GM23338 (cell line): Measurements from ENCODE around the gene MAGOH. TPM values are rescaled to one million over a fixed set of nuclear protein-coding genes. Genes with fewer than 3 reads are reported as not detected.

ENCODE experiments used
- ATAC-seq: fragments of 200-7000 bp; cut with Tn5 transposase; 3 replicates; pipeline ENCODE4 v1.9.1; 2020
- DNase-seq: peaks from one replicate; pipeline ENCODE4 v3.0.0-alpha.2; 2015; ENCODE audit warnings: low spot score
- H2AFZ ChIP-seq: fragments of 200-600 bp; sonication (generic); 2 replicates; pipeline ENCODE4 v1.8.0; 2016; ENCODE audit warnings: antibody characterized with exemption, mild to moderate bottlenecking, moderate library complexity
- H3F3A ChIP-seq: fragments of 200-600 bp; sonication (generic); replicated peaks from 2 replicates; pipeline ENCODE4 v1.8.0; 2017; ENCODE audit warnings: antibody characterized with exemption, mixed run types, low read depth
- H3K27ac ChIP-seq: fragments of 200-600 bp; sonication (generic); 2 replicates; pipeline ENCODE4 v1.6.1; 2016; ENCODE audit warnings: low read depth
- H3K27me3 ChIP-seq: fragments of 200-600 bp; sonication (generic); 2 replicates; pipeline ENCODE4 v1.8.0; 2016; ENCODE audit warnings: mild to moderate bottlenecking, mixed run types, moderate library complexity; ENCODE audit not compliant: insufficient read depth
- H3K36me3 ChIP-seq: fragments of 200-600 bp; sonication (generic); 2 replicates; pipeline ENCODE4 v1.8.0; 2016; ENCODE audit warnings: mild to moderate bottlenecking; ENCODE audit not compliant: insufficient read depth
- H3K4me1 ChIP-seq: fragments of 200-600 bp; sonication (generic); 2 replicates; pipeline ENCODE4 v1.8.0; 2016; ENCODE audit warnings: mild to moderate bottlenecking, moderate library complexity; ENCODE audit not compliant: insufficient read depth
- H3K4me2 ChIP-seq: fragments of 200-600 bp; sonication (generic); 2 replicates; pipeline ENCODE4 v1.7.1; 2017; ENCODE audit warnings: mixed run types
- H3K4me3 ChIP-seq: fragments of 200-600 bp; sonication (generic); 2 replicates; pipeline ENCODE4 v1.6.1; 2016; ENCODE audit warnings: mixed run types
- H3K79me2 ChIP-seq: fragments of 200-600 bp; sonication (generic); replicated peaks from 2 replicates; pipeline ENCODE4 v1.8.0; 2017; ENCODE audit warnings: mild to moderate bottlenecking; ENCODE audit not compliant: insufficient read depth
- H3K9me2 ChIP-seq: fragments of 200-600 bp; sonication (generic); 2 replicates; pipeline ENCODE4 v1.8.0; 2017; ENCODE audit not compliant: insufficient read depth
- H4K20me1 ChIP-seq: fragments of 200-600 bp; sonication (generic); replicated peaks from 2 replicates; pipeline ENCODE4 v1.8.0; 2017; ENCODE audit warnings: mild to moderate bottlenecking; ENCODE audit not compliant: insufficient read depth
- H3K27ac Mint-ChIP-seq: 2 replicates; pipeline ENCODE4 v1.8.0; 2020; ENCODE audit warnings: inconsistent platforms, mild to moderate bottlenecking, moderate library complexity, mixed read lengths
- H3K27me3 Mint-ChIP-seq: 3 replicates; pipeline ENCODE4 v1.8.0; 2022; ENCODE audit warnings: low read depth, mild to moderate bottlenecking, moderate library complexity, mixed read lengths, inconsistent platforms; ENCODE audit not compliant: insufficient read depth, poor library complexity
- H3K36me3 Mint-ChIP-seq: 3 replicates; pipeline ENCODE4 v1.8.0; 2021; ENCODE audit warnings: low read depth, mild to moderate bottlenecking, inconsistent platforms, moderate library complexity, mixed read lengths
- H3K4me1 Mint-ChIP-seq: 3 replicates; pipeline ENCODE4 v1.8.0; 2020; ENCODE audit warnings: mild to moderate bottlenecking, inconsistent platforms, mixed read lengths
- H3K4me3 Mint-ChIP-seq: 3 replicates; pipeline ENCODE4 v1.8.0; 2021; ENCODE audit warnings: moderate library complexity, mild to moderate bottlenecking, inconsistent platforms, mixed read lengths
- H3K9me3 Mint-ChIP-seq: 3 replicates; pipeline ENCODE4 v1.8.0; 2020; ENCODE audit warnings: moderate library complexity, mild to moderate bottlenecking, inconsistent platforms, mixed read lengths
- CREB1 ChIP-seq: fragments of 250-450 bp; sonication (Bioruptor Pico); IDR thresholded peaks from 2 replicates; pipeline ENCODE4 v1.5.0; 2020; ENCODE audit warnings: low read depth, mild to moderate bottlenecking, moderate library complexity
- EZH2 ChIP-seq: fragments of 200-600 bp; sonication (generic); IDR thresholded peaks from one replicate; pipeline ENCODE4 v1.8.0; 2017; ENCODE audit warnings: antibody characterized with exemption, mild to moderate bottlenecking, low read depth; ENCODE audit not compliant: unreplicated experiment
- EZH2phosphoT487 ChIP-seq: fragments of 200-600 bp; sonication (generic); IDR thresholded peaks from one replicate; pipeline ENCODE4 v1.8.1; 2018; ENCODE audit warnings: antibody characterized with exemption; ENCODE audit not compliant: unreplicated experiment
- JUNB ChIP-seq: IDR thresholded peaks from one replicate; pipeline ENCODE4 v1.6.1; 2016; ENCODE audit warnings: antibody characterized with exemption; ENCODE audit not compliant: unreplicated experiment
- NANOG ChIP-seq: IDR thresholded peaks from 2 replicates; pipeline ENCODE4 v1.6.1; 2016; ENCODE audit warnings: antibody characterized with exemption, borderline replicate concordance
- POLR2AphosphoS5 ChIP-seq: IDR thresholded peaks from 2 replicates; pipeline ENCODE4 v1.6.1; 2016; ENCODE audit warnings: antibody characterized with exemption, low read depth
- STAT1 ChIP-seq: IDR thresholded peaks from one replicate; pipeline ENCODE4 v1.6.1; 2016; ENCODE audit warnings: antibody characterized with exemption; ENCODE audit not compliant: unreplicated experiment
- ZNF114 ChIP-seq: fragments of 250-450 bp; sonication (Bioruptor Pico); IDR thresholded peaks from 2 replicates; pipeline ENCODE4 v1.5.0; 2020; ENCODE audit warnings: mild to moderate bottlenecking, moderate library complexity
- ZNF331 ChIP-seq: fragments of 250-450 bp; sonication (Bioruptor Pico); IDR thresholded peaks from 2 replicates; pipeline ENCODE4 v1.5.0; 2020; ENCODE audit warnings: low read depth, mild to moderate bottlenecking, moderate library complexity
- polyA plus RNA-seq: library from polyadenylated mRNA; unstranded; fragments of >200 nt; fragmentation: Nextera tagmentation; extraction: Ambion mirVana; gene quantifications from 2 replicates; pipeline ENCODE4 v1.2.1, GENCODE V29; 2016
- total RNA-seq: library from RNA; depleted of rRNA; stranded (reverse); fragments of >200 nt; shearing (Covaris generic); gene quantifications from 2 replicates; pipeline ENCODE4 v1.2.3, GENCODE V29; 2014
- TF ChIP-seq, protein P1 (sequence below), 2 experiments: fragments of 200-600 bp in 1 of 2; sonication (generic) in 1 of 2; conservative IDR thresholded peaks; 2 replicates each; pipeline versions ENCODE4 v1.5.1 to v1.6.1; 2016 to 2017; ENCODE audit warnings: antibody characterized with exemption in 2 of 2, low read depth in 2 of 2, mild to moderate bottlenecking in 2 of 2, moderate library complexity in 1 of 2
- TF ChIP-seq, protein P2 (sequence below): IDR thresholded peaks from 2 replicates; pipeline ENCODE4 v1.6.1; 2016; ENCODE audit warnings: antibody characterized with exemption
- TF ChIP-seq, protein P3 (sequence below): fragments of 250-450 bp; sonication (Bioruptor Pico); IDR thresholded peaks from 2 replicates; pipeline ENCODE4 v1.5.0; 2020; ENCODE audit warnings: mild to moderate bottlenecking, moderate library complexity
- TF ChIP-seq, protein P4 (sequence below): IDR thresholded peaks from one replicate; pipeline ENCODE4 v1.6.1; 2018; ENCODE audit warnings: antibody characterized with exemption; ENCODE audit not compliant: unreplicated experiment

The MAGOH gene
- total and polyA plus RNA-seq, 2 experiments from 2014 or later, result 79.3 to 185 TPM

DNA sequence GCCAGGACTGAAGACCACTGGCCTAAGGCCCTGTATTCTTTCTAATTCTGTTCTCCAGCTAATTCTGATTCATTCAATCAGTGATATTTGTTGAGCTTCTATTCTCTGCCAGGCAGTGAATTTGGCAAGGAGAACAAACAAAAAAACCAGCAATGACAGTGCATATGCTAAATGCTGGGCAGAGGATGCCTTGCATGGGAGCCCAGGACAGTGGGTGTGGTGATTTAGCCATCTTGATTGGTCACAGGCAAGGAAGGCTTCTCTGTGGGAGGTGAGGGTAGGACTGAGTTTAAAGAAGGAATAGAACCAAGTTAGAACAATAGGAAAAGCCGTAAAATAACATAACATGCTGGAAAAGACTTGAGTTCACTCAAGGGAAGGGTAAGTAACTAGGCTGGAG, 50.9 kb downstream of the MAGOH start:
- no peaks in the 10 kb centered on the region for H3K36me3 ChIP-seq
- H3F3A ChIP-seq, result no peaks in the 10 kb centered on the region
- TF ChIP-seq, protein P1, sequence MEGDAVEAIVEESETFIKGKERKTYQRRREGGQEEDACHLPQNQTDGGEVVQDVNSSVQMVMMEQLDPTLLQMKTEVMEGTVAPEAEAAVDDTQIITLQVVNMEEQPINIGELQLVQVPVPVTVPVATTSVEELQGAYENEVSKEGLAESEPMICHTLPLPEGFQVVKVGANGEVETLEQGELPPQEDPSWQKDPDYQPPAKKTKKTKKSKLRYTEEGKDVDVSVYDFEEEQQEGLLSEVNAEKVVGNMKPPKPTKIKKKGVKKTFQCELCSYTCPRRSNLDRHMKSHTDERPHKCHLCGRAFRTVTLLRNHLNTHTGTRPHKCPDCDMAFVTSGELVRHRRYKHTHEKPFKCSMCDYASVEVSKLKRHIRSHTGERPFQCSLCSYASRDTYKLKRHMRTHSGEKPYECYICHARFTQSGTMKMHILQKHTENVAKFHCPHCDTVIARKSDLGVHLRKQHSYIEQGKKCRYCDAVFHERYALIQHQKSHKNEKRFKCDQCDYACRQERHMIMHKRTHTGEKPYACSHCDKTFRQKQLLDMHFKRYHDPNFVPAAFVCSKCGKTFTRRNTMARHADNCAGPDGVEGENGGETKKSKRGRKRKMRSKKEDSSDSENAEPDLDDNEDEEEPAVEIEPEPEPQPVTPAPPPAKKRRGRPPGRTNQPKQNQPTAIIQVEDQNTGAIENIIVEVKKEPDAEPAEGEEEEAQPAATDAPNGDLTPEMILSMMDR (conservative IDR thresholded peaks at IDR 0.05; ENCODE audit: low read depth in 2 of 2), result no peak
- TF ChIP-seq CREB1 (CRISPR knock-in tag) (no peak), NANOG (no peak), STAT1 (no peak), EZH2phosphoT487 (no peak), JUNB (no peak), ZNF114 (CRISPR knock-in tag) (no peak), ZNF331 (no peak), POLR2AphosphoS5 (no peak), EZH2 (no peak)
- TF ChIP-seq, protein P2, sequence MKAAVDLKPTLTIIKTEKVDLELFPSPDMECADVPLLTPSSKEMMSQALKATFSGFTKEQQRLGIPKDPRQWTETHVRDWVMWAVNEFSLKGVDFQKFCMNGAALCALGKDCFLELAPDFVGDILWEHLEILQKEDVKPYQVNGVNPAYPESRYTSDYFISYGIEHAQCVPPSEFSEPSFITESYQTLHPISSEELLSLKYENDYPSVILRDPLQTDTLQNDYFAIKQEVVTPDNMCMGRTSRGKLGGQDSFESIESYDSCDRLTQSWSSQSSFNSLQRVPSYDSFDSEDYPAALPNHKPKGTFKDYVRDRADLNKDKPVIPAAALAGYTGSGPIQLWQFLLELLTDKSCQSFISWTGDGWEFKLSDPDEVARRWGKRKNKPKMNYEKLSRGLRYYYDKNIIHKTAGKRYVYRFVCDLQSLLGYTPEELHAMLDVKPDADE, result no peak
- TF ChIP-seq, protein P3, sequence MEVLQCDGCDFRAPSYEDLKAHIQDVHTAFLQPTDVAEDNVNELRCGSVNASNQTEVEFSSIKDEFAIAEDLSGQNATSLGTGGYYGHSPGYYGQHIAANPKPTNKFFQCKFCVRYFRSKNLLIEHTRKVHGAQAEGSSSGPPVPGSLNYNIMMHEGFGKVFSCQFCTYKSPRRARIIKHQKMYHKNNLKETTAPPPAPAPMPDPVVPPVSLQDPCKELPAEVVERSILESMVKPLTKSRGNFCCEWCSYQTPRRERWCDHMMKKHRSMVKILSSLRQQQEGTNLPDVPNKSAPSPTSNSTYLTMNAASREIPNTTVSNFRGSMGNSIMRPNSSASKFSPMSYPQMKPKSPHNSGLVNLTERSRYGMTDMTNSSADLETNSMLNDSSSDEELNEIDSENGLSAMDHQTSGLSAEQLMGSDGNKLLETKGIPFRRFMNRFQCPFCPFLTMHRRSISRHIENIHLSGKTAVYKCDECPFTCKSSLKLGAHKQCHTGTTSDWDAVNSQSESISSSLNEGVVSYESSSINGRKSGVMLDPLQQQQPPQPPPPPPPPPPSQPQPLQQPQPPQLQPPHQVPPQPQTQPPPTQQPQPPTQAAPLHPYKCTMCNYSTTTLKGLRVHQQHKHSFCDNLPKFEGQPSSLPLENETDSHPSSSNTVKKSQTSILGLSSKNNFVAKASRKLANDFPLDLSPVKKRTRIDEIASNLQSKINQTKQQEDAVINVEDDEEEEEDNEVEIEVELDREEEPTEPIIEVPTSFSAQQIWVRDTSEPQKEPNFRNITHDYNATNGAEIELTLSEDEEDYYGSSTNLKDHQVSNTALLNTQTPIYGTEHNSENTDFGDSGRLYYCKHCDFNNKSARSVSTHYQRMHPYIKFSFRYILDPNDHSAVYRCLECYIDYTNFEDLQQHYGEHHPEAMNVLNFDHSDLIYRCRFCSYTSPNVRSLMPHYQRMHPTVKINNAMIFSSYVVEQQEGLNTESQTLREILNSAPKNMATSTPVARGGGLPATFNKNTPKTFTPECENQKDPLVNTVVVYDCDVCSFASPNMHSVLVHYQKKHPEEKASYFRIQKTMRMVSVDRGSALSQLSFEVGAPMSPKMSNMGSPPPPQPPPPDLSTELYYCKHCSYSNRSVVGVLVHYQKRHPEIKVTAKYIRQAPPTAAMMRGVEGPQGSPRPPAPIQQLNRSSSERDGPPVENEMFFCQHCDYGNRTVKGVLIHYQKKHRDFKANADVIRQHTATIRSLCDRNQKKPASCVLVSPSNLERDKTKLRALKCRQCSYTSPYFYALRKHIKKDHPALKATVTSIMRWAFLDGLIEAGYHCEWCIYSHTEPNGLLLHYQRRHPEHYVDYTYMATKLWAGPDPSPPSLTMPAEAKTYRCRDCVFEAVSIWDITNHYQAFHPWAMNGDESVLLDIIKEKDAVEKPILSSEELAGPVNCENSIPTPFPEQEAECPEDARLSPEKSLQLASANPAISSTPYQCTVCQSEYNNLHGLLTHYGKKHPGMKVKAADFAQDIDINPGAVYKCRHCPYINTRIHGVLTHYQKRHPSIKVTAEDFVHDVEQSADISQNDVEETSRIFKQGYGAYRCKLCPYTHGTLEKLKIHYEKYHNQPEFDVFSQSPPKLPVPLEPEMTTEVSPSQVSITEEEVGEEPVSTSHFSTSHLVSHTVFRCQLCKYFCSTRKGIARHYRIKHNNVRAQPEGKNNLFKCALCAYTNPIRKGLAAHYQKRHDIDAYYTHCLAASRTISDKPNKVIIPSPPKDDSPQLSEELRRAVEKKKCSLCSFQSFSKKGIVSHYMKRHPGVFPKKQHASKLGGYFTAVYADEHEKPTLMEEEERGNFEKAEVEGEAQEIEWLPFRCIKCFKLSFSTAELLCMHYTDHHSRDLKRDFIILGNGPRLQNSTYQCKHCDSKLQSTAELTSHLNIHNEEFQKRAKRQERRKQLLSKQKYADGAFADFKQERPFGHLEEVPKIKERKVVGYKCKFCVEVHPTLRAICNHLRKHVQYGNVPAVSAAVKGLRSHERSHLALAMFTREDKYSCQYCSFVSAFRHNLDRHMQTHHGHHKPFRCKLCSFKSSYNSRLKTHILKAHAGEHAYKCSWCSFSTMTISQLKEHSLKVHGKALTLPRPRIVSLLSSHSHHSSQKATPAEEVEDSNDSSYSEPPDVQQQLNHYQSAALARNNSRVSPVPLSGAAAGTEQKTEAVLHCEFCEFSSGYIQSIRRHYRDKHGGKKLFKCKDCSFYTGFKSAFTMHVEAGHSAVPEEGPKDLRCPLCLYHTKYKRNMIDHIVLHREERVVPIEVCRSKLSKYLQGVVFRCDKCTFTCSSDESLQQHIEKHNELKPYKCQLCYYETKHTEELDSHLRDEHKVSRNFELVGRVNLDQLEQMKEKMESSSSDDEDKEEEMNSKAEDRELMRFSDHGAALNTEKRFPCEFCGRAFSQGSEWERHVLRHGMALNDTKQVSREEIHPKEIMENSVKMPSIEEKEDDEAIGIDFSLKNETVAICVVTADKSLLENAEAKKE (CRISPR knock-in tag), result no peak
- TF ChIP-seq, protein P4, sequence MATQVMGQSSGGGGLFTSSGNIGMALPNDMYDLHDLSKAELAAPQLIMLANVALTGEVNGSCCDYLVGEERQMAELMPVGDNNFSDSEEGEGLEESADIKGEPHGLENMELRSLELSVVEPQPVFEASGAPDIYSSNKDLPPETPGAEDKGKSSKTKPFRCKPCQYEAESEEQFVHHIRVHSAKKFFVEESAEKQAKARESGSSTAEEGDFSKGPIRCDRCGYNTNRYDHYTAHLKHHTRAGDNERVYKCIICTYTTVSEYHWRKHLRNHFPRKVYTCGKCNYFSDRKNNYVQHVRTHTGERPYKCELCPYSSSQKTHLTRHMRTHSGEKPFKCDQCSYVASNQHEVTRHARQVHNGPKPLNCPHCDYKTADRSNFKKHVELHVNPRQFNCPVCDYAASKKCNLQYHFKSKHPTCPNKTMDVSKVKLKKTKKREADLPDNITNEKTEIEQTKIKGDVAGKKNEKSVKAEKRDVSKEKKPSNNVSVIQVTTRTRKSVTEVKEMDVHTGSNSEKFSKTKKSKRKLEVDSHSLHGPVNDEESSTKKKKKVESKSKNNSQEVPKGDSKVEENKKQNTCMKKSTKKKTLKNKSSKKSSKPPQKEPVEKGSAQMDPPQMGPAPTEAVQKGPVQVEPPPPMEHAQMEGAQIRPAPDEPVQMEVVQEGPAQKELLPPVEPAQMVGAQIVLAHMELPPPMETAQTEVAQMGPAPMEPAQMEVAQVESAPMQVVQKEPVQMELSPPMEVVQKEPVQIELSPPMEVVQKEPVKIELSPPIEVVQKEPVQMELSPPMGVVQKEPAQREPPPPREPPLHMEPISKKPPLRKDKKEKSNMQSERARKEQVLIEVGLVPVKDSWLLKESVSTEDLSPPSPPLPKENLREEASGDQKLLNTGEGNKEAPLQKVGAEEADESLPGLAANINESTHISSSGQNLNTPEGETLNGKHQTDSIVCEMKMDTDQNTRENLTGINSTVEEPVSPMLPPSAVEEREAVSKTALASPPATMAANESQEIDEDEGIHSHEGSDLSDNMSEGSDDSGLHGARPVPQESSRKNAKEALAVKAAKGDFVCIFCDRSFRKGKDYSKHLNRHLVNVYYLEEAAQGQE, result no peak
- H3K4me1 Mint-ChIP-seq, result peaks cover 8% of the 10 kb centered on the region; the same call in 2 of the 3 replicates
- peak; percentile 25; the same call in 2 of the 3 replicates for ATAC-seq
- H3K4me1 ChIP-seq, result no peaks in the 10 kb centered on the region
- no peak overlapping the region for H3K4me3 Mint-ChIP-seq
- no peaks in the 10 kb centered on the region for H4K20me1 ChIP-seq
- H2AFZ ChIP-seq, result no peak overlapping the region
- no peak overlapping the region for H3K27ac ChIP-seq
- H3K4me3 ChIP-seq, result no peak overlapping the region
- H3K27me3 Mint-ChIP-seq, result peaks cover 2% of the 10 kb centered on the region
- no peaks in the 10 kb centered on the region for H3K79me2 ChIP-seq
- no peaks in the 10 kb centered on the region for H3K36me3 Mint-ChIP-seq
- no peak overlapping the region for H3K4me2 ChIP-seq
- H3K27me3 ChIP-seq, result no peaks in the 10 kb centered on the region
- no peak for DNase-seq
- H3K9me3 Mint-ChIP-seq, result no peaks in the 10 kb centered on the region; the same call in 2 of the 3 replicates
- no peaks in the 10 kb centered on the region for H3K9me2 ChIP-seq
- H3K27ac Mint-ChIP-seq, result no peak overlapping the region
